ENCODE measurements around the gene SLAMF7. TPM values are rescaled to one million over a fixed set of nuclear protein-coding genes. Genes with fewer than 3 reads are reported as not detected.

SLAMF7 gene
- total and polyA plus RNA-seq, 2 experiments from 2014 or later, result 0.11 TPM; not detected in 1

GRCh38 chr1:160706526-160707235 lies 32.4 kb upstream of the SLAMF7 start:
- Histone ChIP-seq H3K27ac (ENCODE audit: low read depth) (no peak overlapping the region), H3F3A (replicated peaks; ENCODE audit: low read depth) (no peaks in the 10 kb centered on the region), H4K20me1 (replicated peaks; ENCODE audit: insufficient read depth) (no peaks in the 10 kb centered on the region), H2AFZ (no peak overlapping the region), H3K36me3 (ENCODE audit: insufficient read depth) (no peaks in the 10 kb centered on the region), H3K4me1 (ENCODE audit: insufficient read depth) (peaks cover 9% of the 10 kb centered on the region; the same call in 1 of the 2 replicates), H3K4me3 (no peak overlapping the region), H3K79me2 (replicated peaks; ENCODE audit: insufficient read depth) (no peaks in the 10 kb centered on the region), H3K4me2 (no peak overlapping the region), H3K27me3 (ENCODE audit: insufficient read depth) (no peaks in the 10 kb centered on the region), H3K9me2 (ENCODE audit: insufficient read depth) (no peaks in the 10 kb centered on the region)
- no peak for ATAC-seq
- no peak for DNase-seq (ENCODE audit: low spot score)
- H3K4me1 Mint-ChIP-seq, result peaks cover 13% of the 10 kb centered on the region
- peaks cover 2% of the 10 kb centered on the region for H3K27me3 Mint-ChIP-seq (ENCODE audit: insufficient read depth, low read depth, poor library complexity)
- H3K36me3 Mint-ChIP-seq (ENCODE audit: low read depth), result no peaks in the 10 kb centered on the region
- no peaks in the 10 kb centered on the region for H3K9me3 Mint-ChIP-seq
- H3K4me3 Mint-ChIP-seq, result no peak overlapping the region
- TF ChIP-seq EZH2 (IDR thresholded peaks at IDR 0.05; ENCODE audit: low read depth, unreplicated experiment) (no peak), ZNF331 (CRISPR knock-in tag; IDR thresholded peaks at IDR 0.05; ENCODE audit: low read depth) (no peak)
- no peak overlapping the region for H3K27ac Mint-ChIP-seq

DNA sequence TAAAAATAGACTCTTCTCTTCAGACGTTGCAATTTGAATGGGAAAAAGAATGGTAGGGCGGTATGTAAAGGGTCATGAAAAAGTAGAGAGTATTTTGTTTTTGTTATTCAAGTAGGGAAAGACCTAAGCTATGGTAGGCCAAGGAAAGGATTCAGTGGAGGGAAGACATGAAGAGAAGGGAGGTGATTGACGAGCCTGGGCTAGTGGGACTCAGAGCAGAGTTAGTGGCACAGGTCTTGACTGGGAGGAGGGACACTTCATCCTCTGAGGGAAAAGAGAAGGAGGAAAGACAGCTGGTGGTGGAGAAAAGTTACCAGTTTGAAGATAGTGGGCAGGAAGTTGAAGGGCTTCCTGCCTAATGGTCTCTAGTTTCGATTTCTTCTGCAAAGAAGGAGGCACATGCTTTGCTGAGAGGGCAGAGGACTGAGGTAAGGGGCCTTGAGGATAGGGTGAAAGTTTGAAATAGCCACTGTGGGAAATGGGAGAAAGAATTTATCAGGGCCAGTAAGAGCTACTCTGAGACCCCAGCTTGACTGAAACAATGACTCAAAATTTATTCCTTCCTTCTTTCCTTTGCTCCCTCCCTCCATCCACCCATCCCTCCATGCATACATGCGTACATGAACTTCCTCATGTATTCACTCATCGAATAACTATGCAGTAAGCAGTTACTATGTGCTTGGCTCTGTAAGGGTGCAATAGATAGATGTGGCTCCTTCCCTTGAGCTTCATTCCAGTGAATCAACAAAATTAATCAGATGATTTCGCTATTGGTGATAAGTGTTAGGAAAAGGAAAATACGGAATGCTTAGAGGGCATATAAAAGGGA lies 31.6 kb upstream of the SLAMF7 start:
- Histone ChIP-seq H3K36me3 (ENCODE audit: insufficient read depth) (no peaks in the 10 kb centered on the region), H3K27ac (ENCODE audit: low read depth) (no peak overlapping the region), H3K27me3 (ENCODE audit: insufficient read depth) (no peaks in the 10 kb centered on the region), H3K4me3 (no peak overlapping the region), H2AFZ (no peak overlapping the region), H3F3A (replicated peaks; ENCODE audit: low read depth) (no peaks in the 10 kb centered on the region), H3K4me2 (no peak overlapping the region), H3K79me2 (replicated peaks; ENCODE audit: insufficient read depth) (no peaks in the 10 kb centered on the region), H3K4me1 (ENCODE audit: insufficient read depth) (peaks cover 9% of the 10 kb centered on the region; the same call in 1 of the 2 replicates), H3K9me2 (ENCODE audit: insufficient read depth) (no peaks in the 10 kb centered on the region), H4K20me1 (replicated peaks; ENCODE audit: insufficient read depth) (no peaks in the 10 kb centered on the region)
- Mint-ChIP-seq H3K9me3 (no peaks in the 10 kb centered on the region), H3K27ac (no peak overlapping the region), H3K4me1 (peaks cover 9% of the 10 kb centered on the region), H3K4me3 (no peak overlapping the region), H3K27me3 (ENCODE audit: insufficient read depth, low read depth, poor library complexity) (peaks cover 2% of the 10 kb centered on the region), H3K36me3 (ENCODE audit: low read depth) (no peaks in the 10 kb centered on the region)
- no peak for ATAC-seq
- no peak for DNase-seq (ENCODE audit: low spot score)
- no peak for TF ChIP-seq STAT1 (IDR thresholded peaks at IDR 0.05; ENCODE audit: unreplicated experiment)
- no peak for TF ChIP-seq EZH2phosphoT487 (IDR thresholded peaks at IDR 0.05; ENCODE audit: unreplicated experiment)
- no peak for TF ChIP-seq NANOG (IDR thresholded peaks at IDR 0.05; ENCODE audit: borderline replicate concordance)
- no peak for TF ChIP-seq EZH2 (IDR thresholded peaks at IDR 0.05; ENCODE audit: low read depth, unreplicated experiment)
- TF ChIP-seq, protein P1, sequence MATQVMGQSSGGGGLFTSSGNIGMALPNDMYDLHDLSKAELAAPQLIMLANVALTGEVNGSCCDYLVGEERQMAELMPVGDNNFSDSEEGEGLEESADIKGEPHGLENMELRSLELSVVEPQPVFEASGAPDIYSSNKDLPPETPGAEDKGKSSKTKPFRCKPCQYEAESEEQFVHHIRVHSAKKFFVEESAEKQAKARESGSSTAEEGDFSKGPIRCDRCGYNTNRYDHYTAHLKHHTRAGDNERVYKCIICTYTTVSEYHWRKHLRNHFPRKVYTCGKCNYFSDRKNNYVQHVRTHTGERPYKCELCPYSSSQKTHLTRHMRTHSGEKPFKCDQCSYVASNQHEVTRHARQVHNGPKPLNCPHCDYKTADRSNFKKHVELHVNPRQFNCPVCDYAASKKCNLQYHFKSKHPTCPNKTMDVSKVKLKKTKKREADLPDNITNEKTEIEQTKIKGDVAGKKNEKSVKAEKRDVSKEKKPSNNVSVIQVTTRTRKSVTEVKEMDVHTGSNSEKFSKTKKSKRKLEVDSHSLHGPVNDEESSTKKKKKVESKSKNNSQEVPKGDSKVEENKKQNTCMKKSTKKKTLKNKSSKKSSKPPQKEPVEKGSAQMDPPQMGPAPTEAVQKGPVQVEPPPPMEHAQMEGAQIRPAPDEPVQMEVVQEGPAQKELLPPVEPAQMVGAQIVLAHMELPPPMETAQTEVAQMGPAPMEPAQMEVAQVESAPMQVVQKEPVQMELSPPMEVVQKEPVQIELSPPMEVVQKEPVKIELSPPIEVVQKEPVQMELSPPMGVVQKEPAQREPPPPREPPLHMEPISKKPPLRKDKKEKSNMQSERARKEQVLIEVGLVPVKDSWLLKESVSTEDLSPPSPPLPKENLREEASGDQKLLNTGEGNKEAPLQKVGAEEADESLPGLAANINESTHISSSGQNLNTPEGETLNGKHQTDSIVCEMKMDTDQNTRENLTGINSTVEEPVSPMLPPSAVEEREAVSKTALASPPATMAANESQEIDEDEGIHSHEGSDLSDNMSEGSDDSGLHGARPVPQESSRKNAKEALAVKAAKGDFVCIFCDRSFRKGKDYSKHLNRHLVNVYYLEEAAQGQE (IDR thresholded peaks at IDR 0.05; ENCODE audit: unreplicated experiment), result no peak
- TF ChIP-seq, protein P2, sequence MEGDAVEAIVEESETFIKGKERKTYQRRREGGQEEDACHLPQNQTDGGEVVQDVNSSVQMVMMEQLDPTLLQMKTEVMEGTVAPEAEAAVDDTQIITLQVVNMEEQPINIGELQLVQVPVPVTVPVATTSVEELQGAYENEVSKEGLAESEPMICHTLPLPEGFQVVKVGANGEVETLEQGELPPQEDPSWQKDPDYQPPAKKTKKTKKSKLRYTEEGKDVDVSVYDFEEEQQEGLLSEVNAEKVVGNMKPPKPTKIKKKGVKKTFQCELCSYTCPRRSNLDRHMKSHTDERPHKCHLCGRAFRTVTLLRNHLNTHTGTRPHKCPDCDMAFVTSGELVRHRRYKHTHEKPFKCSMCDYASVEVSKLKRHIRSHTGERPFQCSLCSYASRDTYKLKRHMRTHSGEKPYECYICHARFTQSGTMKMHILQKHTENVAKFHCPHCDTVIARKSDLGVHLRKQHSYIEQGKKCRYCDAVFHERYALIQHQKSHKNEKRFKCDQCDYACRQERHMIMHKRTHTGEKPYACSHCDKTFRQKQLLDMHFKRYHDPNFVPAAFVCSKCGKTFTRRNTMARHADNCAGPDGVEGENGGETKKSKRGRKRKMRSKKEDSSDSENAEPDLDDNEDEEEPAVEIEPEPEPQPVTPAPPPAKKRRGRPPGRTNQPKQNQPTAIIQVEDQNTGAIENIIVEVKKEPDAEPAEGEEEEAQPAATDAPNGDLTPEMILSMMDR (conservative IDR thresholded peaks at IDR 0.05; ENCODE audit: low read depth in 2 of 2), result no peak
- no peak for TF ChIP-seq ETS1 (IDR thresholded peaks at IDR 0.05)
- TF ChIP-seq POLR2AphosphoS5 (IDR thresholded peaks at IDR 0.05; ENCODE audit: low read depth), result no peak
- TF ChIP-seq ZNF114 (CRISPR knock-in tag; IDR thresholded peaks at IDR 0.05), result no peak
- TF ChIP-seq CREB1 (CRISPR knock-in tag; IDR thresholded peaks at IDR 0.05; ENCODE audit: low read depth), result no peak
